PC-3 (cell line): ENCODE data around the gene GPATCH3. TPM values are rescaled to one million over a fixed set of nuclear protein-coding genes. Genes with fewer than 3 reads are reported as not detected.

Experiments
- ATAC-seq: fragments of 200-7000 bp; cut with Tn5 transposase; 2 replicates; pipeline ENCODE4 v1.9.1; 2020; ENCODE audit warnings: mild to moderate bottlenecking, moderate library complexity
- BruUV-seq: library from RNA; stranded (reverse); fragments of 400-500 nt; replicated peaks from 2 replicates; lab custom pipeline; 2021; lab: Mats Ljungman, UMichigan
- CTCF ChIA-PET: fragments of 300-600 bp; sonication (Branson Sonifier 250); formaldehyde crosslinking; loops from one replicate; lab custom pipeline; 2022; ENCODE audit warnings: antibody characterized with exemption; lab: Charles Lee
- POLR2A ChIA-PET: fragments of 300-600 bp; sonication (Branson Sonifier 250); formaldehyde crosslinking; loops from one replicate; lab custom pipeline; 2022; ENCODE audit warnings: antibody characterized with exemption; ENCODE audit not compliant: unreplicated experiment; lab: Charles Lee
- DNase-seq: peaks from one replicate; pipeline ENCODE4 v3.0.0-alpha.2; 2015
- H2AFZ ChIP-seq: fragments of 300-600 bp; sonication (generic); 2 replicates; pipeline ENCODE4 v1.6.0; 2016; ENCODE audit warnings: antibody characterized with exemption, low read length
- H3F3A ChIP-seq: fragments of 300-600 bp; sonication (generic); one replicate; pipeline ENCODE4 v1.6.0; 2017; ENCODE audit warnings: antibody characterized with exemption, low read length, control low read depth, mild to moderate bottlenecking; ENCODE audit not compliant: unreplicated experiment
- H3K27ac ChIP-seq: fragments of 300-600 bp; sonication (generic); 2 replicates; pipeline ENCODE4 v1.5.1; 2016; ENCODE audit warnings: mild to moderate bottlenecking, low read length
- H3K27me3 ChIP-seq: fragments of 300-600 bp; sonication (generic); 2 replicates; pipeline ENCODE4 v1.6.1; 2016; ENCODE audit warnings: low read length, mixed read lengths
- H3K36me3 ChIP-seq: fragments of 300-600 bp; sonication (generic); 2 replicates; pipeline ENCODE4 v1.6.1; 2016; ENCODE audit warnings: low read depth, mixed run types, low read length, mixed read lengths
- H3K4me1 ChIP-seq: fragments of 300-600 bp; sonication (generic); 2 replicates; pipeline ENCODE4 v1.5.1; 2016; ENCODE audit warnings: low read length; ENCODE audit not compliant: insufficient read depth
- H3K4me2 ChIP-seq: fragments of 300-600 bp; sonication (generic); 2 replicates; pipeline ENCODE4 v1.6.0; 2016; ENCODE audit warnings: low read length
- H3K4me3 ChIP-seq: fragments of 300-600 bp; sonication (generic); 2 replicates; pipeline ENCODE4 v1.5.1; 2016; ENCODE audit warnings: mild to moderate bottlenecking, low read length, mixed read lengths
- H3K79me2 ChIP-seq: fragments of 300-600 bp; sonication (generic); 2 replicates; pipeline ENCODE4 v1.6.1; 2017; ENCODE audit warnings: low read length, mixed read lengths
- H3K9ac ChIP-seq: fragments of 300-600 bp; sonication (generic); 2 replicates; pipeline ENCODE4 v1.6.0; 2016; ENCODE audit warnings: mild to moderate bottlenecking, low read length
- H3K9me2 ChIP-seq: fragments of 300-600 bp; sonication (generic); replicated peaks from 2 replicates; pipeline ENCODE4 v1.6.1; 2016; ENCODE audit warnings: mixed run types, low read length, mixed read lengths
- H3K9me3 ChIP-seq: fragments of 300-600 bp; sonication (generic); 2 replicates; pipeline ENCODE4 v1.6.1; 2016; ENCODE audit warnings: low read length, mixed read lengths
- H4K20me1 ChIP-seq: fragments of 300-600 bp; sonication (generic); 2 replicates; pipeline ENCODE4 v1.6.1; 2016; ENCODE audit warnings: low read length, mixed read lengths
- EZH2 ChIP-seq: fragments of 300-600 bp; sonication (generic); IDR thresholded peaks from one replicate; pipeline ENCODE4 v1.6.1; 2017; ENCODE audit warnings: antibody characterized with exemption, mild to moderate bottlenecking, low read length; ENCODE audit not compliant: unreplicated experiment
- EZH2phosphoT487 ChIP-seq: fragments of 300-600 bp; sonication (generic); IDR thresholded peaks from 2 replicates; pipeline ENCODE4 v1.6.1; 2018; ENCODE audit warnings: mild to moderate bottlenecking, antibody characterized with exemption, low read length, borderline replicate concordance
- intact Hi-C: fragments of 100-400 bp; cut with micrococcal nuclease; formaldehyde crosslinking; loops from 2 replicates; pipeline ENCODE4 v1.9.0; 2023
- total RNA-seq: library from RNA; depleted of rRNA; stranded (reverse); fragments of >200 nt; gene quantifications from 2 replicates; pipeline ENCODE4 v1.2.3, GENCODE V29; 2014
- TF ChIP-seq, protein P1 (sequence below): fragments of 300-600 bp; sonication (generic); conservative IDR thresholded peaks from 2 replicates; pipeline ENCODE4 v1.5.1; 2017; ENCODE audit warnings: antibody characterized with exemption, low read depth, mild to moderate bottlenecking, low read length

Gene GPATCH3
- total RNA-seq, 1 experiment from 2014 or later: 18.8 TPM

DNA sequence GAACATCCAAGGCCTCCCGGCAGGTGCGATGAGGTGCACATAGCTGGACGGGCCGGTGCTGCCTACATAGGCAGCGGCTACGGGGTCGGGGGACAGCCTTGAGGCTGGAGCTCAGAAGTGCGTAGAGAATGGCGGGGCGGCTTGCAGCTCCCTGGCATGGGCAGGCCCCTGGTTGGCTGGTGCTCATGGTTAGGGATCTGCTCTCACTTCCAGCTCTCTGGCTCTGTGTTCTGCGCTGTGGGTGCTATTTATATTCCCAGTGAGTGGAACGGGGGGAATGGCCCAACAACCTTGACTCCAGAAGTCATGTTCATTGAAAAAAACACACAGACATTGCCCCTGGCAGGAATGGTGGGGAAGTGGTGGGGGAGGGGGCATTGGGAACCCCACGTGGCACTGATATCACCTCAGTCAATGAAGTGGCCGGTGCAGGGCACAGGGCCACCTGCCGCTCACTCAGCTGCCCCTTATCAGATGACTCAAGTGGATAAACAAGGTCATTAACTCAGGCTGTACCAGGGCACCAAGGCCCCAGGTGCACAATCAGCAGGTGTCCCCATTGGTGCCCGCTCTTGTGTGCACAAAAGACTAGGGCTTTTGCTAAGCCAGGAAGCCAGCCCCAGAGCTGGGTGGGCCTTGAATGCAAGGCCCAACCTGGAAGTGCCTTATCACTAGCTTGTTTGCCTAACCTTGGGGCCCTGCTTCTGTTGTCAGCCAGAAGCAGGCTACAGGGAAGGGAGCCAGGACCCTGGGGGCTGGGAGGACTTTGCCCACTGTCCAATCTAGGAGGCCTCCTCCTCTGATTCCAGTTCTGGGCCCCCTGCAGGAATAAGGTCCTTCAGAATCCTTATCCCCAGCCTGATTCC is 13.7 kb upstream of the GPATCH3 start, which contains the start of gene NR0B2:
Gene NR0B2 (minus strand): TSS at position 222 of the 866 bp plus-strand sequence. CDS start 35 bp downstream, at position 187.
- Histone ChIP-seq H3F3A (no peaks in the 10 kb centered on the region), H3K9ac (no peak within 1 kb of the TSS), H3K36me3 (no peaks in the 10 kb centered on the region), H3K4me2 (no peak within 1 kb of the TSS), H3K4me3 (no peak within 1 kb of the TSS), H2AFZ (no peak within 1 kb of the TSS), H3K9me3 (no peaks in the 10 kb centered on the region), H3K4me1 (no peaks in the 10 kb centered on the region), H3K9me2 (no peaks in the 10 kb centered on the region), H3K79me2 (no peaks in the 10 kb centered on the region), H3K27ac (no peak within 1 kb of the TSS), H3K27me3 (no peaks in the 10 kb centered on the region), H4K20me1 (no peaks in the 10 kb centered on the region)
- BruUV-seq: no TSS peak
- DNase-seq: no peak
- intact Hi-C loops: no loop called here
- CTCF ChIA-PET: no interaction called here
- POLR2A ChIA-PET: no interaction called here
- no peak for ATAC-seq
- TF ChIP-seq, protein P1, sequence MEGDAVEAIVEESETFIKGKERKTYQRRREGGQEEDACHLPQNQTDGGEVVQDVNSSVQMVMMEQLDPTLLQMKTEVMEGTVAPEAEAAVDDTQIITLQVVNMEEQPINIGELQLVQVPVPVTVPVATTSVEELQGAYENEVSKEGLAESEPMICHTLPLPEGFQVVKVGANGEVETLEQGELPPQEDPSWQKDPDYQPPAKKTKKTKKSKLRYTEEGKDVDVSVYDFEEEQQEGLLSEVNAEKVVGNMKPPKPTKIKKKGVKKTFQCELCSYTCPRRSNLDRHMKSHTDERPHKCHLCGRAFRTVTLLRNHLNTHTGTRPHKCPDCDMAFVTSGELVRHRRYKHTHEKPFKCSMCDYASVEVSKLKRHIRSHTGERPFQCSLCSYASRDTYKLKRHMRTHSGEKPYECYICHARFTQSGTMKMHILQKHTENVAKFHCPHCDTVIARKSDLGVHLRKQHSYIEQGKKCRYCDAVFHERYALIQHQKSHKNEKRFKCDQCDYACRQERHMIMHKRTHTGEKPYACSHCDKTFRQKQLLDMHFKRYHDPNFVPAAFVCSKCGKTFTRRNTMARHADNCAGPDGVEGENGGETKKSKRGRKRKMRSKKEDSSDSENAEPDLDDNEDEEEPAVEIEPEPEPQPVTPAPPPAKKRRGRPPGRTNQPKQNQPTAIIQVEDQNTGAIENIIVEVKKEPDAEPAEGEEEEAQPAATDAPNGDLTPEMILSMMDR: no peak
- TF ChIP-seq EZH2: no peak
- TF ChIP-seq EZH2phosphoT487: no peak

DNA sequence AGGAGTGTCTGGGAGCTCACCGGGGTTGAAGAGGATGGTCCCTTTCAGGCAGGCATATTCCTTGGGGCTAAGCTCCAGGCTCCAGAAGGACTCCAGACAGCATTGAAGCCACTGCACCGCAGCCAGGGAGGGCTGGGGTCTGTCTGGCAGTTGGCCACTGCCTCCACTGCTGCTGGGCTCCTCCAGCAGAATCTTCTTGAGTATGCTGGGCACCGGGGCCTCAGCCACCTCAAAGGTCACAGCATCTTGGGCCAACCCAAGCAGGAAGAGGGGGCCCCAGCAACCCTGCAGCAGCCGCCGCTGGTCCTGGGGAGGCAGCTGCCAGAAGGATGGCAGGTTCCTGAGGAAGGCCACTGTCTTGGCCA is 13.1 kb upstream of the GPATCH3 start:
- BruUV-seq: no TSS peak
- TF ChIP-seq EZH2: no peak
- TF ChIP-seq, protein P1: no peak
- no peak for TF ChIP-seq EZH2phosphoT487
- Histone ChIP-seq H3K9me3 (no peaks in the 10 kb centered on the region), H4K20me1 (no peaks in the 10 kb centered on the region), H3K4me1 (no peaks in the 10 kb centered on the region), H3K9me2 (no peaks in the 10 kb centered on the region), H3K4me2 (no peak overlapping the region), H3K27ac (no peak overlapping the region), H3K4me3 (no peak overlapping the region), H3K27me3 (no peaks in the 10 kb centered on the region), H3K79me2 (no peaks in the 10 kb centered on the region), H2AFZ (no peak overlapping the region), H3F3A (no peaks in the 10 kb centered on the region), H3K9ac (no peak overlapping the region), H3K36me3 (no peaks in the 10 kb centered on the region)
- ATAC-seq (no peak), DNase-seq (no peak)
- intact Hi-C loops: no loop called here
- ChIA-PET POLR2A (no interaction called here), CTCF (no interaction called here)

DNA sequence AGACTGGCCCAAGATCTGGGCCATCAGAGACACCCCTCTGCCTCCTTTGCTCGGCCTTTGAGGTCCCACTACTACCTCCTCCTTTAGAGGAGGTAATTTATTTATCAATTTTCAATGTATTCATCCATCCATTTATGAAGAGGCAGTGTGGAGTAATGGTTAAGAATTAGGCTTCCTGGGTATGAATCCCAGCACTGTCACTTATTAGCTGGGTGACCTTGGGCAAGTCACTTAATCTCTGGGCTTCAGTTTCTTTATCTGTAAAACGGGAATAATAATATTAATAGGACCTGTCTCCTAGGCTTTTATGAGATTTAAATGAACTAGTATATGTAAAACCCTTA is 11.9 kb upstream of the GPATCH3 start:
- POLR2A ChIA-PET: no interaction called here
- TF ChIP-seq, protein P1: no peak
- TF ChIP-seq EZH2phosphoT487 (no peak), EZH2 (no peak)

More for the DNA sequence above, 11.9 kb upstream of the GPATCH3 start:
- Histone ChIP-seq H2AFZ (no peak overlapping the region), H3F3A (peaks cover 2% of the 10 kb centered on the region), H3K9me2 (no peaks in the 10 kb centered on the region), H3K27ac (no peak overlapping the region), H3K9me3 (no peaks in the 10 kb centered on the region), H3K9ac (no peak overlapping the region), H3K27me3 (no peaks in the 10 kb centered on the region), H3K4me3 (no peak overlapping the region), H3K36me3 (no peaks in the 10 kb centered on the region), H3K4me2 (no peak overlapping the region), H3K79me2 (no peaks in the 10 kb centered on the region), H3K4me1 (peaks cover 11% of the 10 kb centered on the region), H4K20me1 (no peaks in the 10 kb centered on the region)
- DNase-seq (no peak), ATAC-seq (no peak)
- CTCF ChIA-PET: no interaction called here
- BruUV-seq: no TSS peak
- intact Hi-C loops: no loop called here
